HCT116 (cell line): ENCODE data around the gene ASRGL1. TPM values are rescaled to one million over a fixed set of nuclear protein-coding genes. Genes with fewer than 3 reads are reported as not detected.

Experiments
- ATAC-seq: fragments of 200-7000 bp; cut with Tn5 transposase; 2 replicates; pipeline ENCODE4 v1.9.1; 2020; ENCODE audit warnings: mild to moderate bottlenecking, moderate library complexity
- BruUV-seq: library from RNA; stranded (reverse); fragments of 400-500 nt; replicated peaks from 2 replicates; lab custom pipeline; 2021; lab: Mats Ljungman, UMichigan
- CTCF ChIA-PET: fragments of 300-600 bp; sonication (Branson Sonifier 250); formaldehyde crosslinking; loops from one replicate; lab custom pipeline; 2021; ENCODE audit warnings: antibody characterized with exemption; lab: Charles Lee
- POLR2A ChIA-PET: fragments of 300-600, 350-600 bp; sonication (Branson Sonifier 250); formaldehyde crosslinking; loops from one replicate; lab custom pipeline; 2021; ENCODE audit warnings: antibody characterized with exemption; lab: Charles Lee
- RAD21 ChIA-PET, 2 experiments: fragments of 300-600 bp; sonication (Branson Sonifier 250); formaldehyde crosslinking; loops; one replicate each; lab custom pipeline; 2023; ENCODE audit warnings: low total read pairs in 2 of 2; ENCODE audit not compliant: uncharacterized antibody in 2 of 2, unreplicated experiment in 2 of 2, low non-redundant PET in 1 of 2; lab: Charles Lee
- DNase-seq: peaks from one replicate; pipeline ENCODE4 v3.0.0-alpha.2; 2010; ENCODE audit warnings: low read depth, low spot score
- H2AFZ ChIP-seq: fragments of 200-600 bp; shearing (Covaris generic), sonication (generic); 2 replicates; pipeline ENCODE4 v1.6.1; 2017; ENCODE audit warnings: low read depth, mixed run types, mixed read lengths, antibody characterized with exemption, low read length; ENCODE audit not compliant: poor library complexity, severe bottlenecking
- H3K27ac ChIP-seq: 2 replicates; pipeline ENCODE4 v1.5.1; 2012; ENCODE audit warnings: low read depth, low read length
- H3K27me3 ChIP-seq: fragments of 200-600 bp; sonication (generic); 2 replicates; pipeline ENCODE4 v1.6.1; 2016; ENCODE audit warnings: mixed run types, low read length, mixed read lengths; ENCODE audit not compliant: insufficient read depth
- H3K36me3 ChIP-seq, 2 experiments: fragments of 200-500 bp in 1 of 2; fragments of 200-600 bp in 1 of 2; sonication (Bioruptor generic) in 1 of 2; sonication (generic) in 1 of 2; 2 replicates each; pipeline versions ENCODE4 v1.5.1 to v1.6.1; 2014 to 2016; ENCODE audit warnings: low read length in 2 of 2, inconsistent platforms in 1 of 2, mixed read lengths in 1 of 2, mixed run types in 1 of 2; ENCODE audit not compliant: insufficient read depth in 2 of 2, control insufficient read depth in 1 of 2
- H3K4me1 ChIP-seq, 2 experiments: fragments of 200-600 bp in 1 of 2; sonication (generic) in 1 of 2; 2 replicates each; pipeline versions ENCODE4 v1.5.1 to v1.6.1; 2012 to 2017; ENCODE audit warnings: low read length in 2 of 2, inconsistent platforms in 1 of 2, mild to moderate bottlenecking in 1 of 2, mixed read lengths in 1 of 2, mixed run types in 1 of 2, moderate library complexity in 1 of 2; ENCODE audit not compliant: insufficient read depth in 2 of 2, control insufficient read depth in 1 of 2
- H3K4me2 ChIP-seq: fragments of 200-600 bp; sonication (generic); 2 replicates; pipeline ENCODE4 v1.6.1; 2017; ENCODE audit warnings: mixed run types, low read length, mixed read lengths
- H3K4me3 ChIP-seq, 2 experiments: fragments of 200-600 bp in 1 of 2; sonication (generic) in 1 of 2; replicated peaks in 1 of 2; 2 replicates each; pipeline ENCODE4 v1.5.1; 2011 to 2016; ENCODE audit warnings: low read length in 2 of 2, control low read depth in 1 of 2, low read depth in 1 of 2, mild to moderate bottlenecking in 1 of 2, mixed read lengths in 1 of 2, mixed run types in 1 of 2
- H3K79me2 ChIP-seq: fragments of 200-600 bp; sonication (generic); 2 replicates; pipeline ENCODE4 v1.6.1; 2017; ENCODE audit warnings: mild to moderate bottlenecking, mixed run types, low read length, moderate library complexity, mixed read lengths; ENCODE audit not compliant: insufficient read depth
- H3K9ac ChIP-seq: fragments of 200-600 bp; sonication (generic); 2 replicates; pipeline ENCODE4 v1.6.1; 2016; ENCODE audit warnings: low read length, mixed read lengths
- H3K9me2 ChIP-seq: fragments of 200-600 bp; sonication (generic), shearing (Covaris generic); 2 replicates; pipeline ENCODE4 v1.6.1; 2017; ENCODE audit warnings: mixed run types, mild to moderate bottlenecking, moderate library complexity; ENCODE audit not compliant: insufficient read depth
- H3K9me3 ChIP-seq, 2 experiments: fragments of 200-500 bp in 1 of 2; fragments of 200-600 bp in 1 of 2; sonication (Bioruptor generic) in 1 of 2; sonication (generic) in 1 of 2; 2 replicates each; pipeline ENCODE4 v1.6.1; 2014 to 2017; ENCODE audit warnings: low read length in 2 of 2, mixed read lengths in 2 of 2, inconsistent platforms in 1 of 2, low read depth in 1 of 2, mild to moderate bottlenecking in 1 of 2, mixed run types in 1 of 2, moderate library complexity in 1 of 2; ENCODE audit not compliant: control insufficient read depth in 1 of 2, insufficient read depth in 1 of 2
- H4K20me1 ChIP-seq: fragments of 200-600 bp; sonication (generic), shearing (Covaris generic); 2 replicates; pipeline ENCODE4 v1.6.1; 2017; ENCODE audit warnings: mixed run types, mild to moderate bottlenecking, moderate library complexity; ENCODE audit not compliant: insufficient read depth
- ATF3 ChIP-seq: IDR thresholded peaks from 2 replicates; pipeline ENCODE4 v1.6.1; 2012
- CEBPB ChIP-seq: IDR thresholded peaks from 2 replicates; pipeline ENCODE4 v1.6.1; 2012; ENCODE audit warnings: low read depth
- CTCF ChIP-seq, 3 experiments: fragments of 200-600 bp in 1 of 3; sonication (generic) in 1 of 3; IDR thresholded peaks in 2 of 3; conservative IDR thresholded peaks in 1 of 3; 2 replicates each; pipeline ENCODE4 v1.5.1; 2012 to 2017; ENCODE audit warnings: low read depth in 2 of 3, low read length in 2 of 3, antibody characterized with exemption in 1 of 3, borderline replicate concordance in 1 of 3, control low read depth in 1 of 3, mild to moderate bottlenecking in 1 of 3, mixed read lengths in 1 of 3, mixed run types in 1 of 3, moderate library complexity in 1 of 3; ENCODE audit not compliant: insufficient read depth in 1 of 3
- EGR1 ChIP-seq: IDR thresholded peaks from 2 replicates; pipeline ENCODE4 v1.6.1; 2012; ENCODE audit warnings: low read depth
- ELF1 ChIP-seq: IDR thresholded peaks from 2 replicates; pipeline ENCODE4 v1.6.1; 2012; ENCODE audit warnings: low read depth, borderline replicate concordance
- EZH2 ChIP-seq: fragments of 200-600 bp; sonication (generic); IDR thresholded peaks from 2 replicates; pipeline ENCODE4 v1.6.1; 2017; ENCODE audit warnings: antibody characterized with exemption, mixed run types
- EZH2phosphoT487 ChIP-seq: fragments of 200-600 bp; IDR thresholded peaks from 2 replicates; pipeline ENCODE4 v1.6.1; 2018; ENCODE audit warnings: antibody characterized with exemption, borderline replicate concordance
- FOSL1 ChIP-seq: IDR thresholded peaks from 2 replicates; pipeline ENCODE4 v1.6.1; 2012; ENCODE audit warnings: low read depth
- RAD21 ChIP-seq: IDR thresholded peaks from 2 replicates; pipeline ENCODE4 v1.6.1; 2012; ENCODE audit warnings: low read depth, mild to moderate bottlenecking
- SP1 ChIP-seq: IDR thresholded peaks from 2 replicates; pipeline ENCODE4 v1.6.1; 2012; ENCODE audit warnings: low read depth
- ZBTB33 ChIP-seq: IDR thresholded peaks from 2 replicates; pipeline ENCODE4 v1.6.1; 2011; ENCODE audit warnings: mild to moderate bottlenecking, low read length, moderate library complexity; ENCODE audit not compliant: insufficient replicate concordance; ENCODE audit errors: extremely low read depth
- ZNF274 ChIP-seq: fragments of 200-500 bp; sonication (Bioruptor generic); IDR thresholded peaks from 2 replicates; pipeline ENCODE4 v1.6.1; 2014; ENCODE audit warnings: mild to moderate bottlenecking, low read depth, low read length, inconsistent platforms
- intact Hi-C: fragments of 100-400 bp; cut with micrococcal nuclease; formaldehyde crosslinking; loops from 2 replicates; pipeline ENCODE4 v1.10.0; 2022
- total RNA-seq: library from RNA; stranded (reverse); gene quantifications from one replicate; pipeline ENCODE4 v1.2.1, GENCODE V29; 2021; ENCODE audit not compliant: unreplicated experiment

ASRGL1 gene
- total RNA-seq, 1 experiment from 2014 or later, result 27.6 TPM

GRCh38 chr11:62400281-62400680, 63.0 kb downstream of the ASRGL1 start:
- Histone ChIP-seq H4K20me1 (no peaks in the 10 kb centered on the region), H3K9me3 (no peaks in the 10 kb centered on the region), H3K27ac (no peak overlapping the region), H3K9me2 (no peaks in the 10 kb centered on the region), H3K9ac (no peak overlapping the region), H3K27me3 (no peaks in the 10 kb centered on the region), H3K79me2 (no peaks in the 10 kb centered on the region), H3K4me3 (no peak overlapping the region), H3K4me1 (peaks cover 2 to 13% of the 10 kb centered on the region in 2 experiments; a peak in 3 of 4 replicates)
- POLR2A ChIA-PET, result interaction anchor here (1.7 kb wide), 1 partner anchor 174 kb away, joined by 5 read pairs; the partner anchor contains the start of gene EEF1G
- no peak for ATAC-seq
- BruUV-seq, result no TSS peak
- TF ChIP-seq CTCF (IDR thresholded peaks at IDR 0.05 in 2 of 3, conservative IDR thresholded peaks at IDR 0.05 in 1 of 3; ENCODE audit: borderline replicate concordance in 1 of 3, insufficient read depth in 1 of 3, low read depth in 2 of 3, low read length in 2 of 3) (no peak), ATF3 (no peak), ELF1 (no peak), ZBTB33 (no peak), SP1 (no peak), FOSL1 (no peak), EGR1 (no peak), EZH2phosphoT487 (no peak), RAD21 (no peak), ZNF274 (no peak), CEBPB (no peak), EZH2 (no peak)
- TF ChIP-seq, all 23 proteins: peak for 0
- H3K4me2 ChIP-seq, result no peak overlapping the region
- no peaks in the 10 kb centered on the region for H3K36me3 ChIP-seq
- intact Hi-C loops, result no loop called here
- CTCF ChIA-PET, result no interaction called here
- RAD21 ChIA-PET, result interaction anchor here in 1 of 2 experiments (1.1 kb wide), 1 partner anchor 143 kb away, joined by 3 read pairs; no protein-coding TSS in a partner anchor
- DNase-seq, result no peak
- H2AFZ ChIP-seq, result no peak overlapping the region
